Nephron progenitor cell (in vitro differentiated cells): Measurements from ENCODE around the gene S100P.

Experiments
- DNase-seq: peaks from one replicate; pipeline ENCODE4 v3.0.0; 2021
- H3K27ac Mint-ChIP-seq: 2 replicates; pipeline ENCODE4 v1.8.0; 2021; ENCODE audit warnings: mild to moderate bottlenecking, moderate library complexity, mixed read lengths
- H3K27me3 Mint-ChIP-seq: 2 replicates; pipeline ENCODE4 v1.8.0; 2021; ENCODE audit warnings: mild to moderate bottlenecking, low read depth, mixed read lengths; ENCODE audit not compliant: poor library complexity
- H3K36me3 Mint-ChIP-seq: 2 replicates; pipeline ENCODE4 v1.8.0; 2021; ENCODE audit warnings: low read depth, mixed read lengths
- H3K4me1 Mint-ChIP-seq: 2 replicates; pipeline ENCODE4 v1.8.0; 2021; ENCODE audit warnings: mixed read lengths
- H3K4me3 Mint-ChIP-seq: 2 replicates; pipeline ENCODE4 v1.8.0; 2021; ENCODE audit warnings: mild to moderate bottlenecking, moderate library complexity, mixed read lengths
- H3K9me3 Mint-ChIP-seq: 2 replicates; pipeline ENCODE4 v1.8.0; 2021; ENCODE audit warnings: mild to moderate bottlenecking, moderate library complexity, mixed read lengths
- CTCF ChIP-seq: fragments of 200-600 bp; sonication (generic); IDR thresholded peaks from 2 replicates; pipeline ENCODE4 v1.5.0; 2021; ENCODE audit warnings: antibody characterized with exemption

The S100P gene

GRCh38 chr4:6680372-6681034 lies 13.2 kb upstream of the S100P start:
- Mint-ChIP-seq H3K4me3 (no peak overlapping the region), H3K27me3 (no peaks in the 10 kb centered on the region)
- DNase-seq: no peak

GRCh38 chr4:6681191-6681590 lies 12.5 kb upstream of the S100P start:
- Mint-ChIP-seq H3K4me1 (peaks cover 17% of the 10 kb centered on the region), H3K27ac (no peak overlapping the region), H3K36me3 (peaks cover 49% of the 10 kb centered on the region), H3K4me3 (no peak overlapping the region), H3K9me3 (peaks cover 2% of the 10 kb centered on the region), H3K27me3 (no peaks in the 10 kb centered on the region)
- TF ChIP-seq CTCF: no peak
- no peak for DNase-seq

More at GRCh38 chr4:6680372-6681034, 13.2 kb upstream of the S100P start:
- TF ChIP-seq CTCF: no peak
- Mint-ChIP-seq H3K27ac (no peak overlapping the region), H3K9me3 (no peaks in the 10 kb centered on the region), H3K36me3 (peaks cover 56% of the 10 kb centered on the region), H3K4me1 (peaks cover 24% of the 10 kb centered on the region)

GRCh38 chr4:6682862-6683590 lies 10.7 kb upstream of the S100P start:
- no peak for TF ChIP-seq CTCF
- H3K4me1 Mint-ChIP-seq: no peaks in the 10 kb centered on the region
- H3K9me3 Mint-ChIP-seq: peaks cover 16% of the 10 kb centered on the region
- H3K27me3 Mint-ChIP-seq: no peaks in the 10 kb centered on the region
- DNase-seq: no peak
- peaks cover 43% of the 10 kb centered on the region for H3K36me3 Mint-ChIP-seq
- H3K27ac Mint-ChIP-seq: peak overlapping the region; percentile 61
- H3K4me3 Mint-ChIP-seq: no peak overlapping the region

- no peak for TF ChIP-seq CTCF
- H3K9me3 Mint-ChIP-seq: peaks cover 20% of the 10 kb centered on the region
Observed at GRCh38 chr4:6684656-6685055, 9.0 kb upstream of the S100P start.

GRCh38 chr4:6686104-6686787 lies 7.4 kb upstream of the S100P start:
- TF ChIP-seq CTCF: no peak
- Mint-ChIP-seq H3K9me3 (peaks cover 20% of the 10 kb centered on the region), H3K27ac (no peak overlapping the region), H3K27me3 (no peaks in the 10 kb centered on the region), H3K4me3 (no peak overlapping the region), H3K4me1 (peaks cover 31% of the 10 kb centered on the region), H3K36me3 (peaks cover 17% of the 10 kb centered on the region)
- no peak for DNase-seq

More at GRCh38 chr4:6684656-6685055, 9.0 kb upstream of the S100P start:
- H3K4me1 Mint-ChIP-seq: peaks cover 16% of the 10 kb centered on the region
- H3K27ac Mint-ChIP-seq: no peak overlapping the region
- no peak for DNase-seq
- H3K36me3 Mint-ChIP-seq: peaks cover 31% of the 10 kb centered on the region
- no peaks in the 10 kb centered on the region for H3K27me3 Mint-ChIP-seq
- no peak overlapping the region for H3K4me3 Mint-ChIP-seq
